NOMO-1 treated with dmso at 0.1 percent for 144 hours (cell line): ENCODE data around the gene MBD5.

ENCODE experiments used
- DNase-seq: peaks from one replicate; lab custom pipeline; 2025; ENCODE audit not compliant: unreplicated experiment; lab: John Stamatoyannopoulos, UW

Gene MBD5

GRCh38 chr2:148515976-148516375 lies 495.1 kb downstream of the MBD5 start:
- DNase-seq, result no peak

GRCh38 chr2:148517296-148517695 lies 496.4 kb downstream of the MBD5 start:
- no peak for DNase-seq

GRCh38 chr2:148517822-148518221 lies 496.9 kb downstream of the MBD5 start:
- no peak for DNase-seq

- DNase-seq, result no peak
Measured at GRCh38 chr2:148519013-148519412, 498.1 kb downstream of the MBD5 start.

GRCh38 chr2:148521181-148521580 lies 500.3 kb downstream of the MBD5 start:
- DNase-seq, result no peak

- DNase-seq, result no peak
Measured at GRCh38 chr2:148523315-148523714, 502.4 kb downstream of the MBD5 start.

- no peak for DNase-seq
Measured at GRCh38 chr2:148524519-148524919, 503.6 kb downstream of the MBD5 start.

- DNase-seq, result no peak
Measured at GRCh38 chr2:148525130-148525529, 504.2 kb downstream of the MBD5 start.

- DNase-seq, result no peak
Measured at GRCh38 chr2:148526509-148527346, 505.8 kb downstream of the MBD5 start.

GRCh38 chr2:148527488-148528340 lies 506.8 kb downstream of the MBD5 start:
- DNase-seq, result no peak

GRCh38 chr2:148528356-148529064 lies 507.6 kb downstream of the MBD5 start:
- DNase-seq, result no peak

GRCh38 chr2:148529745-148530144 lies 508.9 kb downstream of the MBD5 start:
- DNase-seq, result no peak

GRCh38 chr2:148530350-148530749 lies 509.5 kb downstream of the MBD5 start:
- DNase-seq, result no peak

GRCh38 chr2:148531235-148531634 lies 510.3 kb downstream of the MBD5 start:
- DNase-seq, result no peak

GRCh38 chr2:148531669-148532428 lies 511.0 kb downstream of the MBD5 start:
- DNase-seq, result no peak

GRCh38 chr2:148533004-148533403 lies 512.1 kb downstream of the MBD5 start:
- DNase-seq, result no peak

GRCh38 chr2:148533685-148534084 lies 512.8 kb downstream of the MBD5 start:
- DNase-seq, result no peak

- DNase-seq, result no peak
Measured at GRCh38 chr2:148534416-148535204, 513.7 kb downstream of the MBD5 start.

- no peak for DNase-seq
Measured at GRCh38 chr2:148538375-148538774, 517.5 kb downstream of the MBD5 start.

- no peak for DNase-seq
Measured at GRCh38 chr2:148540022-148540421, 519.1 kb downstream of the MBD5 start.
